PFSK-1 (cell line): ENCODE measurements around the gene SGO2.

Experiments used
- FOXP2 ChIP-seq: optimal IDR thresholded peaks from 2 replicates; pipeline ENCODE3; 2011; ENCODE audit warnings: borderline replicate concordance, control low read depth, inconsistent platforms; ENCODE audit not compliant: insufficient read depth; ENCODE audit errors: extremely low read length, extremely low read depth
- POLR2AphosphoS5 ChIP-seq: IDR thresholded peaks from 2 replicates; pipeline ENCODE4 v1.6.1; 2012; ENCODE audit warnings: low read depth, mild to moderate bottlenecking, control low read depth, low read length, moderate library complexity
- SIN3A ChIP-seq: IDR thresholded peaks from 2 replicates; pipeline ENCODE4 v1.6.1; 2012; ENCODE audit warnings: mild to moderate bottlenecking, low read length, moderate library complexity, borderline replicate concordance; ENCODE audit not compliant: insufficient read depth
- TAF1 ChIP-seq: IDR thresholded peaks from 2 replicates; pipeline ENCODE4 v1.6.1; 2012; ENCODE audit warnings: low read length, control low read depth, borderline replicate concordance; ENCODE audit not compliant: insufficient read depth
- TF ChIP-seq, protein P1 (sequence below), 2 experiments: IDR thresholded peaks; 2 replicates each; pipeline versions ENCODE4 v1.6.1 to v1.8.0; 2011 to 2012; ENCODE audit warnings: low read depth in 2 of 2, low read length in 2 of 2, control low read depth in 1 of 2, inconsistent platforms in 1 of 2, mild to moderate bottlenecking in 1 of 2, moderate library complexity in 1 of 2; ENCODE audit not compliant: insufficient read depth in 1 of 2

SGO2 gene

GRCh38 chr2:200587007-200587616, 61.1 kb downstream of the SGO2 start:
- no peak for TF ChIP-seq SIN3A
- TF ChIP-seq FOXP2: no peak
- TF ChIP-seq, protein P1, sequence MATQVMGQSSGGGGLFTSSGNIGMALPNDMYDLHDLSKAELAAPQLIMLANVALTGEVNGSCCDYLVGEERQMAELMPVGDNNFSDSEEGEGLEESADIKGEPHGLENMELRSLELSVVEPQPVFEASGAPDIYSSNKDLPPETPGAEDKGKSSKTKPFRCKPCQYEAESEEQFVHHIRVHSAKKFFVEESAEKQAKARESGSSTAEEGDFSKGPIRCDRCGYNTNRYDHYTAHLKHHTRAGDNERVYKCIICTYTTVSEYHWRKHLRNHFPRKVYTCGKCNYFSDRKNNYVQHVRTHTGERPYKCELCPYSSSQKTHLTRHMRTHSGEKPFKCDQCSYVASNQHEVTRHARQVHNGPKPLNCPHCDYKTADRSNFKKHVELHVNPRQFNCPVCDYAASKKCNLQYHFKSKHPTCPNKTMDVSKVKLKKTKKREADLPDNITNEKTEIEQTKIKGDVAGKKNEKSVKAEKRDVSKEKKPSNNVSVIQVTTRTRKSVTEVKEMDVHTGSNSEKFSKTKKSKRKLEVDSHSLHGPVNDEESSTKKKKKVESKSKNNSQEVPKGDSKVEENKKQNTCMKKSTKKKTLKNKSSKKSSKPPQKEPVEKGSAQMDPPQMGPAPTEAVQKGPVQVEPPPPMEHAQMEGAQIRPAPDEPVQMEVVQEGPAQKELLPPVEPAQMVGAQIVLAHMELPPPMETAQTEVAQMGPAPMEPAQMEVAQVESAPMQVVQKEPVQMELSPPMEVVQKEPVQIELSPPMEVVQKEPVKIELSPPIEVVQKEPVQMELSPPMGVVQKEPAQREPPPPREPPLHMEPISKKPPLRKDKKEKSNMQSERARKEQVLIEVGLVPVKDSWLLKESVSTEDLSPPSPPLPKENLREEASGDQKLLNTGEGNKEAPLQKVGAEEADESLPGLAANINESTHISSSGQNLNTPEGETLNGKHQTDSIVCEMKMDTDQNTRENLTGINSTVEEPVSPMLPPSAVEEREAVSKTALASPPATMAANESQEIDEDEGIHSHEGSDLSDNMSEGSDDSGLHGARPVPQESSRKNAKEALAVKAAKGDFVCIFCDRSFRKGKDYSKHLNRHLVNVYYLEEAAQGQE (IDR thresholded peaks at IDR 0.05; ENCODE audit: insufficient read depth in 1 of 2, low read depth in 2 of 2, low read length in 2 of 2): no peak
- no peak for TF ChIP-seq TAF1
- no peak for TF ChIP-seq POLR2AphosphoS5

- TF ChIP-seq FOXP2 (no peak), TAF1 (no peak), SIN3A (no peak), POLR2AphosphoS5 (no peak)
- TF ChIP-seq, protein P1 (IDR thresholded peaks at IDR 0.05; ENCODE audit: insufficient read depth in 1 of 2, low read depth in 2 of 2, low read length in 2 of 2): no peak
These were observed 62.2 kb downstream of the SGO2 start for GRCh38 chr2:200588076-200588678.

DNA sequence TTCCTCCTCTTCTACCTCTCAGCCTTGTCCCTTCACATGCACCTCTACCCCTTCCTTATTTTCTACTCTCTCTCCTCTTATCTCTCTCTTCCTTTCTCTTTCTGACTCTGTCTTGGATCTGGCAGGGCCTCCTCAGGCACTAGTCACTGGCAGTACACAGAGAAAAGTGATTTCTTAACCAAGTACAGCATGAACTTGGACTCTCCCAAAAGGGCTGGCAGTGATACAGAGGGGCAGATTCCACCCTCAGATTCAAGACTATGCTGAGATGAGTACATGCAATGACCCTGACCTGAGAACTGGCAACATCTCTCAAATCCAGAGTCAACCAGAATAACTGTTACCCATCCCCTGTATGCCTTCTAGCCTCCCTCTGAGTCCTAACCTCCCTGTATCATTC, 64.1 kb downstream of the SGO2 start:
- TF ChIP-seq POLR2AphosphoS5: no peak
- no peak for TF ChIP-seq FOXP2
- TF ChIP-seq, protein P1 (IDR thresholded peaks at IDR 0.05; ENCODE audit: insufficient read depth in 1 of 2, low read depth in 2 of 2, low read length in 2 of 2): no peak
- TF ChIP-seq TAF1: no peak
- TF ChIP-seq SIN3A: no peak

GRCh38 chr2:200591308-200591707, 65.3 kb downstream of the SGO2 start:
- TF ChIP-seq POLR2AphosphoS5: no peak
- no peak for TF ChIP-seq FOXP2
- TF ChIP-seq, protein P1 (IDR thresholded peaks at IDR 0.05; ENCODE audit: insufficient read depth in 1 of 2, low read depth in 2 of 2, low read length in 2 of 2): no peak
- TF ChIP-seq SIN3A: no peak
- no peak for TF ChIP-seq TAF1
